ENCODE data around the gene SHC3. TPM values are rescaled to one million over a fixed set of nuclear protein-coding genes. Genes with fewer than 3 reads are reported as not detected.

SHC3 gene
- total RNA-seq, 1 experiment from 2014 or later: 0.66 TPM

- Histone ChIP-seq H3K4me2 (ENCODE audit: low read length) (no peak overlapping the region), H3K4me3 (ENCODE audit: low read length) (no peak overlapping the region), H2AFZ (ENCODE audit: low read length) (no peak overlapping the region), H3K79me2 (ENCODE audit: low read length) (no peaks in the 10 kb centered on the region), H3K4me1 (ENCODE audit: insufficient read depth, low read length) (no peaks in the 10 kb centered on the region), H3K27me3 (ENCODE audit: low read length) (no peaks in the 10 kb centered on the region), H4K20me1 (ENCODE audit: low read length) (no peaks in the 10 kb centered on the region), H3K9me3 (ENCODE audit: low read length) (no peaks in the 10 kb centered on the region), H3K9me2 (replicated peaks; ENCODE audit: low read length) (no peaks in the 10 kb centered on the region), H3K27ac (ENCODE audit: low read length) (no peak overlapping the region), H3K9ac (ENCODE audit: low read length) (no peak overlapping the region), H3K36me3 (ENCODE audit: low read depth, low read length) (no peaks in the 10 kb centered on the region), H3F3A (ENCODE audit: low read length, unreplicated experiment) (no peaks in the 10 kb centered on the region)
- no peak for TF ChIP-seq EZH2 (IDR thresholded peaks at IDR 0.05; ENCODE audit: low read length, unreplicated experiment)
- TF ChIP-seq, protein P1, sequence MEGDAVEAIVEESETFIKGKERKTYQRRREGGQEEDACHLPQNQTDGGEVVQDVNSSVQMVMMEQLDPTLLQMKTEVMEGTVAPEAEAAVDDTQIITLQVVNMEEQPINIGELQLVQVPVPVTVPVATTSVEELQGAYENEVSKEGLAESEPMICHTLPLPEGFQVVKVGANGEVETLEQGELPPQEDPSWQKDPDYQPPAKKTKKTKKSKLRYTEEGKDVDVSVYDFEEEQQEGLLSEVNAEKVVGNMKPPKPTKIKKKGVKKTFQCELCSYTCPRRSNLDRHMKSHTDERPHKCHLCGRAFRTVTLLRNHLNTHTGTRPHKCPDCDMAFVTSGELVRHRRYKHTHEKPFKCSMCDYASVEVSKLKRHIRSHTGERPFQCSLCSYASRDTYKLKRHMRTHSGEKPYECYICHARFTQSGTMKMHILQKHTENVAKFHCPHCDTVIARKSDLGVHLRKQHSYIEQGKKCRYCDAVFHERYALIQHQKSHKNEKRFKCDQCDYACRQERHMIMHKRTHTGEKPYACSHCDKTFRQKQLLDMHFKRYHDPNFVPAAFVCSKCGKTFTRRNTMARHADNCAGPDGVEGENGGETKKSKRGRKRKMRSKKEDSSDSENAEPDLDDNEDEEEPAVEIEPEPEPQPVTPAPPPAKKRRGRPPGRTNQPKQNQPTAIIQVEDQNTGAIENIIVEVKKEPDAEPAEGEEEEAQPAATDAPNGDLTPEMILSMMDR (conservative IDR thresholded peaks at IDR 0.05; ENCODE audit: low read depth, low read length): no peak
- TF ChIP-seq EZH2phosphoT487 (IDR thresholded peaks at IDR 0.05; ENCODE audit: borderline replicate concordance, low read length): no peak
- ChIA-PET CTCF (no interaction called here), POLR2A (ENCODE audit: unreplicated experiment) (no interaction called here)
- intact Hi-C loops (cut with micrococcal nuclease): no loop called here
- no peak for DNase-seq
- no peak for ATAC-seq
- BruUV-seq (replicated peaks): no TSS peak
Measured at GRCh38 chr9:89065921-89066320, 112.7 kb downstream of the SHC3 start.

DNA sequence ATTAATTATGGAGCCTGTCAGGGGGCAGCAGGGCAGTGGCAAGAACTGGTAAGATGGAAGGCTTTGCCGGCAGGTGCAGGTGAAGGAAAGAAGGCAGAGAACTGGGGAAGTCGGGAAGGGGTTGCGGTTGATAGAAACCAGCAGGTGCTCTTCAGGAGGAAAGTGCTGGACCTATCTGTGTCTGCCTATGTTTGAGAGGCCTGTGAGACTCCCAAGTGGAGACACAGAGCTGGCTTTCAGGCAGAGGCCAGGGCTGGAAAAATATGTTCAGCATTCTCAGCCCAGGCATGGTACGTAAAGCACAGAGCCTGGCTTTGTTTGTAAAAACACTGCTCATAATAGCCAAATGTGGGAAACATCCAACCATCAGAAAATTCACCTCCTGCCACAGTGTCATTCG, 117.8 kb downstream of the SHC3 start:
- POLR2A ChIA-PET (ENCODE audit: unreplicated experiment): no interaction called here
- no peaks in the 10 kb centered on the region for H3K36me3 ChIP-seq (ENCODE audit: low read depth, low read length)
- ATAC-seq: no peak
- no peak overlapping the region for H2AFZ ChIP-seq (ENCODE audit: low read length)
- TF ChIP-seq EZH2 (IDR thresholded peaks at IDR 0.05; ENCODE audit: low read length, unreplicated experiment) (no peak), EZH2phosphoT487 (IDR thresholded peaks at IDR 0.05; ENCODE audit: borderline replicate concordance, low read length) (no peak)
- TF ChIP-seq, protein P1 (conservative IDR thresholded peaks at IDR 0.05; ENCODE audit: low read depth, low read length): no peak
- H3K27me3 ChIP-seq (ENCODE audit: low read length): no peaks in the 10 kb centered on the region
- H3F3A ChIP-seq (ENCODE audit: low read length, unreplicated experiment): no peaks in the 10 kb centered on the region
- H3K9ac ChIP-seq (ENCODE audit: low read length): no peak overlapping the region
- intact Hi-C loops (cut with micrococcal nuclease): no loop called here
- no peak overlapping the region for H3K4me2 ChIP-seq (ENCODE audit: low read length)
- H3K9me2 ChIP-seq (replicated peaks; ENCODE audit: low read length): no peaks in the 10 kb centered on the region
- BruUV-seq (replicated peaks): no TSS peak
- no peaks in the 10 kb centered on the region for H3K79me2 ChIP-seq (ENCODE audit: low read length)
- no peak for DNase-seq
- H3K9me3 ChIP-seq (ENCODE audit: low read length): no peaks in the 10 kb centered on the region
- no peaks in the 10 kb centered on the region for H3K4me1 ChIP-seq (ENCODE audit: insufficient read depth, low read length)
- H4K20me1 ChIP-seq (ENCODE audit: low read length): no peaks in the 10 kb centered on the region
- CTCF ChIA-PET: no interaction called here
- no peak overlapping the region for H3K27ac ChIP-seq (ENCODE audit: low read length)
- H3K4me3 ChIP-seq (ENCODE audit: low read length): no peak overlapping the region

DNA sequence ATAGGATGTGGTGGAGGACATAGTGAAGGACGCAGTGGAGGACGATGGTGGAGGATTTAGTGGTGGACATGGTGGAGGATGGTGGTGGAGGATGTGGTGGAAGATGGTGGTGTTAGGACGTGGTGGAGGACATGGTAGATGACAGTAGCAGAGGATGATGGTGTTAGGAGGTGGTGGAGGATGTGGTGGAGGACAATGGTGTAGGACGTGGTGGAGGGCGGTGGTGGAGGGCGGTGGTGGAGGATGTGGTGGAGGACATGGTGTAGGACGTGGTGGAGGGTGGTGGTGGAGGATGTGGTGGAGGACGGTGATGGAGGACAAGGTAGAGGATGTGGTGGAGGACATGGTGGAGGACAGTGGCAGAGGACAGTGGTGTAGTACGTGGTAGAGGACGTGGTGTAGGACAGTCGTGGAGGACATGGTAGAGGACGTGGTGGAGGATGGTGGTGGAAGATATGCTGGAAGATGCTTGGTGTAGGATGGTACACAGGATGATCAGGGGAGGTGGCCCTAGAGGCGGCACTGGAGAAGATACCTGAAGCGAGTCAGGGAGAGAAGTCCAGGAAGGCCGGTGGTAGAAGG, 118.6 kb downstream of the SHC3 start:
- intact Hi-C loops (cut with micrococcal nuclease): no loop called here

More for the DNA sequence above, 118.6 kb downstream of the SHC3 start:
- Histone ChIP-seq H3K36me3 (ENCODE audit: low read depth, low read length) (no peaks in the 10 kb centered on the region), H3K9ac (ENCODE audit: low read length) (no peak overlapping the region), H3K4me3 (ENCODE audit: low read length) (no peak overlapping the region), H4K20me1 (ENCODE audit: low read length) (no peaks in the 10 kb centered on the region), H3K79me2 (ENCODE audit: low read length) (no peaks in the 10 kb centered on the region), H3K4me2 (ENCODE audit: low read length) (no peak overlapping the region), H3F3A (ENCODE audit: low read length, unreplicated experiment) (no peaks in the 10 kb centered on the region), H3K27me3 (ENCODE audit: low read length) (no peaks in the 10 kb centered on the region), H2AFZ (ENCODE audit: low read length) (no peak overlapping the region), H3K9me3 (ENCODE audit: low read length) (no peaks in the 10 kb centered on the region), H3K27ac (ENCODE audit: low read length) (no peak overlapping the region), H3K9me2 (replicated peaks; ENCODE audit: low read length) (no peaks in the 10 kb centered on the region), H3K4me1 (ENCODE audit: insufficient read depth, low read length) (no peaks in the 10 kb centered on the region)
- ATAC-seq: no peak
- ChIA-PET POLR2A (ENCODE audit: unreplicated experiment) (no interaction called here), CTCF (no interaction called here)
- BruUV-seq (replicated peaks): no TSS peak
- DNase-seq: no peak
- TF ChIP-seq, protein P1 (conservative IDR thresholded peaks at IDR 0.05; ENCODE audit: low read depth, low read length): no peak
- TF ChIP-seq EZH2phosphoT487 (IDR thresholded peaks at IDR 0.05; ENCODE audit: borderline replicate concordance, low read length) (no peak), EZH2 (IDR thresholded peaks at IDR 0.05; ENCODE audit: low read length, unreplicated experiment) (no peak)
